SJCRH30 (cell line): Measurements from ENCODE around the gene NUSAP1. TPM values are rescaled to one million over a fixed set of nuclear protein-coding genes. Genes with fewer than 3 reads are reported as not detected.
"Not testable (repeated sequence)": the region's sequence is repeated elsewhere in the genome, so short reads cannot be mapped to it uniquely, and the experiment has no call there.

ENCODE experiments used
- DNase-seq, 2 experiments: peaks; one replicate each; pipeline ENCODE4 v3.0.0-alpha.2; 2015 to 2020
- H3K27ac ChIP-seq: fragments of 250-450 bp; sonication (Bioruptor Pico); 2 replicates; pipeline ENCODE4 v1.5.1; 2020; ENCODE audit warnings: mild to moderate bottlenecking, moderate library complexity
- H3K27me3 ChIP-seq: fragments of 250-450 bp; sonication (Bioruptor Pico); 2 replicates; pipeline ENCODE4 v1.5.1; 2020; ENCODE audit warnings: mild to moderate bottlenecking, moderate library complexity
- H3K36me3 ChIP-seq: fragments of 250-450 bp; sonication (Bioruptor Pico); 2 replicates; pipeline ENCODE4 v1.5.1; 2020; ENCODE audit warnings: mild to moderate bottlenecking, moderate library complexity
- H3K4me1 ChIP-seq: fragments of 250-450 bp; sonication (Bioruptor Pico); 2 replicates; pipeline ENCODE4 v1.5.1; 2020; ENCODE audit warnings: mild to moderate bottlenecking, moderate library complexity
- H3K4me3 ChIP-seq: fragments of 250-450 bp; sonication (Bioruptor Pico); 2 replicates; pipeline ENCODE4 v1.5.1; 2020; ENCODE audit warnings: mild to moderate bottlenecking, moderate library complexity
- H3K9me3 ChIP-seq: fragments of 250-450 bp; sonication (Bioruptor Pico); replicated peaks from 2 replicates; pipeline ENCODE4 v1.5.1; 2020; ENCODE audit warnings: mild to moderate bottlenecking, moderate library complexity
- total RNA-seq: library from RNA; depleted of rRNA; stranded (reverse); fragments of >200 nt; shearing (Covaris generic); gene quantifications from 2 replicates; pipeline ENCODE4 v1.2.3, GENCODE V29; 2014

NUSAP1 gene
- total RNA-seq, 1 experiment from 2014 or later, result 300 TPM

- H3K27me3 ChIP-seq, result no peaks in the 10 kb centered on the region
Measured at GRCh38 chr15:41307679-41308078, 25.0 kb upstream of the NUSAP1 start.

DNA sequence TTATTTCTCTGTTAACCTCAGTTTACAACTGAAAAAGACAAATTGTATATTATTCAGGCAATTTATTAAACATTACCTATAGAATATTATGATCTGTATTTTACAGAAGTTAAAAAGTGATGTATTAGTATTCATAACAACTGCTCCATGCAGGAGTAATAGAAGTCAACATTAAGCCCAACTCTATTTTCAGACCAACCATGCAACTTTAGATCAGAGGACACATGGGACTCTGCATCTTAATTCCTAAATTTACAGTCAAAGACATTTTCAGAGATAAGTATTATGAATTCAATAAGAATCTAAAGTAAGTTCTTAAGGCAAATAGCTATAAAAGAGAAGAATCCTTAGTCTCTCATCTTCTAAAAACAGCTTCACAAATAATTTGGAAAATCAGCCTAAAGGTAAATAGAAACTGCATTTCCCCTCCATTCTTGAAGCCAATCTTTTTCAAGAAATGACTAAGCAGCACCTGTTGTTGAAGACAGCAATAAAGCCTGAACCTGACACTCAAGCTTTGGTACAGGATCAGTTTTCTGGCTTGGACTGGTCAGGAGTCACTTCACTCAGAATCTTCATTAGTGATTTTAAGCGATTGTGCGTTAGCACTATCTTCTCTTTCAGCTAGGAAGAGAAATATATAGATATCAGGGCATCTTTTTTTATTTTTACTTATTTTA lies 23.3 kb upstream of the NUSAP1 start:
- Histone ChIP-seq H3K4me1 (peaks cover 5% of the 10 kb centered on the region), H3K27me3 (no peaks in the 10 kb centered on the region), H3K4me3 (no peak overlapping the region), H3K9me3 (no peaks in the 10 kb centered on the region), H3K36me3 (peaks cover 29% of the 10 kb centered on the region), H3K27ac (no peak overlapping the region)
- DNase-seq, result peak in 1 of 2 experiments; percentile 31

More at GRCh38 chr15:41307679-41308078, 25.0 kb upstream of the NUSAP1 start:
- no peaks in the 10 kb centered on the region for H3K9me3 ChIP-seq
- no peak overlapping the region for H3K4me3 ChIP-seq
- no peak for DNase-seq
- H3K4me1 ChIP-seq, result peaks cover 5% of the 10 kb centered on the region
- peaks cover 24% of the 10 kb centered on the region for H3K36me3 ChIP-seq
- H3K27ac ChIP-seq, result no peak overlapping the region

- H3K27me3 ChIP-seq, H3K9me3 ChIP-seq, H3K27ac ChIP-seq, H3K4me1 ChIP-seq, H3K4me3 ChIP-seq, DNase-seq: not testable (repeated sequence)
- H3K36me3 ChIP-seq, result peaks cover 34% of the 10 kb centered on the region; the same call in 1 of the 2 replicates
Measured at GRCh38 chr15:41320805-41321330, 11.8 kb upstream of the NUSAP1 start.

- H3K9me3 ChIP-seq, result no peaks in the 10 kb centered on the region
- H3K27ac ChIP-seq, result no peak overlapping the region
- H3K36me3 ChIP-seq, result peaks cover 28% of the 10 kb centered on the region; the same call in 1 of the 2 replicates
- no peaks in the 10 kb centered on the region for H3K27me3 ChIP-seq
- no peak overlapping the region for H3K4me3 ChIP-seq
- no peaks in the 10 kb centered on the region for H3K4me1 ChIP-seq
- no peak for DNase-seq
Measured at GRCh38 chr15:41323611-41324010, 9.1 kb upstream of the NUSAP1 start.

- H3K36me3 ChIP-seq, result peaks cover 10% of the 10 kb centered on the region; the same call in 1 of the 2 replicates
- DNase-seq, result peak; percentile 9 to 19
- H3K27ac ChIP-seq, result no peak overlapping the region
- peaks cover 4% of the 10 kb centered on the region; the same call in 1 of the 2 replicates for H3K4me1 ChIP-seq
- H3K4me3 ChIP-seq, result peak overlapping the region; percentile 94
- H3K9me3 ChIP-seq, result no peaks in the 10 kb centered on the region
- no peaks in the 10 kb centered on the region for H3K27me3 ChIP-seq
Measured at GRCh38 chr15:41331281-41331680, 1.4 kb upstream of the NUSAP1 start.

- Histone ChIP-seq H3K27ac (peak overlapping the region; percentile 89), H3K4me3 (peak overlapping the region; percentile 94), H3K4me1 (peaks cover 4% of the 10 kb centered on the region; the same call in 1 of the 2 replicates), H3K27me3 (no peaks in the 10 kb centered on the region), H3K9me3 (no peaks in the 10 kb centered on the region), H3K36me3 (0 out of 2 replicates have a peak, but pooled peaks cover 11% of the 10 kb centered on the region)
- DNase-seq, result no peak
Measured at GRCh38 chr15:41331833-41332193, 868 bp upstream of the NUSAP1 start.

- Histone ChIP-seq H3K36me3 (peaks cover 19% of the 10 kb centered on the region), H3K4me3 (peak overlapping the region; percentile 94), H3K27ac (peak overlapping the region; percentile 89), H3K9me3 (no peaks in the 10 kb centered on the region), H3K4me1 (peaks cover 4% of the 10 kb centered on the region; the same call in 1 of the 2 replicates), H3K27me3 (no peaks in the 10 kb centered on the region)
- no peak for DNase-seq
Measured at GRCh38 chr15:41333026-41333562, 413 bp downstream of the NUSAP1 start.

DNA sequence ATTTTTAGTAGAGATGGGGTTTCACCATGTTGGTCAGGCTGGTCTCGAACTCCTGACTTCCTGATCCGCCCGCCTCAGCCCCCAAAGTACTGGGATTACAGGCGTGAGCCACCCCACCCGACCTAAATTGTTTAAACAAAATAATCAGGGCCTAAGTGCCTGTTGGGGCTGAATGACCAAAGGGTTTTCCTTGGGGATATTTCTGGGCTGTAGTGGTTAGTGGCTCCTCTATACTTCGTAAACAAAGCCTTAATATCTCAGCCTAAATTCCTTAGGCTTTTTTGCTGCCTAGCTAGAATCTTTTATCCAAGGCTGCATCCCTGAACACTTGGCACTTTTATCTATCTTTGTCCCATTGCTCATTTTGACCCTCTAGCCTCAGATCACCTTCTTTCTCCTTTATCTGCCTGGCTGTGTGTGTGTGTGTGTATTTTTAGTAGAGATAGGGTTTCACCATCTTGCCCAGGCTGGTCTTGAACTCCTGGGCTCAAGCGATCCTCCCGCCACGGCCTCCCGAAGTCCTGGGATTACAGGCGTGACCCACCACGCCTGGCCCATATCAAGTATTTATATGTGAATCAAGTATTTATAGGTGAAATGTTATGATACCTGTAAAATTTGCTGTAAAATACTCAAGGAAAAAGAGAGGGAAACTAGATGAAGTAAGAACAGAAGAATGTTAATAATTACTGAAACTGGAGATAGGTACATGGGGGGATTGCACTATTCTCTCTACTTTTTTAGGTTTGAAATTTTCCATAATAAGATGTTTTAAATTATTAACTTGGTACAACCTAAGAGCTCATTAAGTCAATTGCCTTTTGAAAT lies 1.8 kb downstream of the NUSAP1 start:
- Histone ChIP-seq H3K36me3 (peaks cover 29% of the 10 kb centered on the region), H3K9me3 (no peaks in the 10 kb centered on the region), H3K4me1 (peaks cover 4% of the 10 kb centered on the region; the same call in 1 of the 2 replicates), H3K27me3 (no peaks in the 10 kb centered on the region), H3K27ac (no peak overlapping the region), H3K4me3 (peak overlapping the region; percentile 94)
- peak; percentile 19 to 20 for DNase-seq

DNA sequence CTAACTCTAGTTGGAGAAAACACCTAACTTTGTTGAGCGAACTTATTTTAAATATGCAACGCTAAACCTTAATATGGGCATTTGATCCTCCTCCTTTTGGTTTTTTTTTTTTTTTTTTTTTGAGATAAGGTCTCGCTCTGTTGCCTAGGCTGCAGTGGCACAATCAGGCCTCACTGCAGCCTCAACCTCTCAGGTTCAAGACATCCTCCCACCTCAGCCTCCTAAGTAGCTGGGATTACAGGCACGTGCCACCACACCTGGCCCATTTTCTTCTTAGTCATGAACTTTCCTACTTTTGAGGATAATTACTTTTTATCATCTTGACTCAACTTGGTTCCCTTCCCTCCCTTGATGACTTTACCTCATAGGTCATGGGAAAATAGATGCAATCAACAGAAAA lies 3.9 kb downstream of the NUSAP1 start:
- Histone ChIP-seq H3K4me1 (peaks cover 4% of the 10 kb centered on the region; the same call in 1 of the 2 replicates), H3K9me3 (no peaks in the 10 kb centered on the region), H3K27me3 (no peaks in the 10 kb centered on the region), H3K27ac (no peak overlapping the region), H3K4me3 (no peak overlapping the region), H3K36me3 (peaks cover 50% of the 10 kb centered on the region)
- no peak for DNase-seq

- H3K4me1 ChIP-seq, result peaks cover 4% of the 10 kb centered on the region; the same call in 1 of the 2 replicates
- H3K27ac ChIP-seq, result no peak overlapping the region
- H3K9me3 ChIP-seq, result no peaks in the 10 kb centered on the region
- DNase-seq, result no peak
- H3K4me3 ChIP-seq, result no peak overlapping the region
- H3K27me3 ChIP-seq, result no peaks in the 10 kb centered on the region
- H3K36me3 ChIP-seq, result peaks cover 55% of the 10 kb centered on the region
Measured at GRCh38 chr15:41337047-41337446, 4.4 kb downstream of the NUSAP1 start.

GRCh38 chr15:41337631-41338522 lies 5.2 kb downstream of the NUSAP1 start:
- H3K27ac ChIP-seq, result no peak overlapping the region
- H3K27me3 ChIP-seq, result no peaks in the 10 kb centered on the region
- DNase-seq, result peak in 1 of 2 experiments; percentile 29
- H3K4me3 ChIP-seq, result no peak overlapping the region
- H3K9me3 ChIP-seq, result no peaks in the 10 kb centered on the region
- H3K4me1 ChIP-seq, result peaks cover 4% of the 10 kb centered on the region; the same call in 1 of the 2 replicates
- peaks cover 63% of the 10 kb centered on the region for H3K36me3 ChIP-seq

DNA sequence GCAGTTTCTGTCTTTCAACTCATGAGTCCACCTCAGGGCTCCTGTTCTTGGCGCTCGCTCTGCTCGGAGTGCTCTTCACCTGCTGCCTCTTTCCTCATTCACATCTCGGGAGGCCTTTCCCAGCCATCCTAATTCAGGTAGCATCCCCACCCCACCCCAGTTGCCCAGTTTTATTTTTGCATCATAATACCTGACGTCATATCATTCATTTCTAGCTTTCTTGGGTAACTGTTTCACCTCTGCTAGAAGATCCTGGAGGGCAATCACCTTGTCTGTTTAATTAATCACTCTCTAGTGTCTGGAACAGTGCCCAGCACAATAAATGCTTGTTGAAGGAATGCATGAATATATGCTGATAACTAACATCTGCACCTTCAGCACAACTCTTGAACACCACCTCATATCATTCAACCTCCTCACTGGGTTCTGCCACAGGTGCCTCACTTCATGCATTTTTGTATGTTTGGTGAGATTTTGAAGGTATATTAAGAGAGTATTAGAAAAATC lies 7.6 kb downstream of the NUSAP1 start:
- H3K36me3 ChIP-seq, result peaks cover 82% of the 10 kb centered on the region

DNA sequence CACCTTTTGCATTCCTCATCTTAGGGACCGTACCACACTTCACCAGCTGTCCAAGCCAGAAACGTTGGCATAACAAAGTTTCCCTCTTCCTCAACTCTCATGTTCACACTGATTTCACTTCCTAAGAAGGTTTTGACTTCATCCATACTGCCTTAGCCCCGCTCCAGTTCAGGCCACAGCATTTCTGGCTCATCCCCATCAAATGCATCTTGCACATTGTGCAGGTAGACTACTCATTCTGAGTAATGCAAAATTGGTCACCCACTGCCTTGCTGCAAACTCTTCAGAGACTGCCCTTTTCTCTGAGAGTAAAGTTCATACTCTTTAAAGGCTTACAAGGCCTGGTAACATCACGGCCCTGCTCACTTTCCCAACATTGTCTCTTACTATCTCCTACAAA lies 8.8 kb downstream of the NUSAP1 start:
- Histone ChIP-seq H3K4me1 (no peaks in the 10 kb centered on the region), H3K27me3 (no peaks in the 10 kb centered on the region), H3K4me3 (no peak overlapping the region), H3K9me3 (no peaks in the 10 kb centered on the region), H3K36me3 (peaks cover 92% of the 10 kb centered on the region), H3K27ac (no peak overlapping the region)
- DNase-seq, result no peak

More for the DNA sequence above, 7.6 kb downstream of the NUSAP1 start:
- H3K27ac ChIP-seq, result no peak overlapping the region
- no peaks in the 10 kb centered on the region for H3K9me3 ChIP-seq
- no peak overlapping the region for H3K4me3 ChIP-seq
- H3K27me3 ChIP-seq, result no peaks in the 10 kb centered on the region
- no peaks in the 10 kb centered on the region for H3K4me1 ChIP-seq
- no peak for DNase-seq

GRCh38 chr15:41347236-41347635 lies 14.6 kb downstream of the NUSAP1 start:
- DNase-seq, result no peak
- Histone ChIP-seq H3K27me3 (no peaks in the 10 kb centered on the region), H3K4me1 (no peaks in the 10 kb centered on the region), H3K36me3 (peaks cover 99% of the 10 kb centered on the region), H3K9me3 (no peaks in the 10 kb centered on the region), H3K27ac (no peak overlapping the region), H3K4me3 (no peak overlapping the region)
